ENCODE data around the gene ATG7. TPM values are rescaled to one million over a fixed set of nuclear protein-coding genes. Genes with fewer than 3 reads are reported as not detected.

Gene ATG7
- polyA plus RNA-seq, 3 donors = 8.4 to 17.9 (median 14.9) TPM

DNA sequence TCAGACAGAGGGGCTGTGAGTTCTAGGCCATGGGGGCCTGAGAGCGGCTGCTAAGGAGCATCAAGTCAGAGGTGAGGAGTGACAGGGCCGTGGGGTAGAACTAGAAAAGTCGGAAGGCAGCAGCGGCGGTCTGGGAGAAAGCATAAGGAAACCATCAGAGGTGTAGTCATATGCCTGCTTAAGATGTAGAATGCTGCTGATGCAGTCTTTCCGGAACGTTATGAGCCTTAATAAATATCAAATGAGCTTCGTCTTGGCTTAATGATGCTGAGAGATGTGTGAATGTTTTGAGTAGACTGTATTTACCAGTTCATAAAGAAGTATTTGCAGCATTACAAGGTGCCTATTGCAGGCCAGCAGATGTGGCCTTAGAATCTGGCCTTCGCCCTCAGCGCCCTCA is 15.2 kb downstream of the ATG7 start:
- 78 to 93% (median 87%) methylated on average over 9 to 10 of the region's 10 CpGs for WGBS, 3 donors
- no peak overlapping the region for H3K27ac ChIP-seq (ENCODE audit: low read depth, low read length)

GRCh38 chr3:11288021-11288491 is 15.9 kb downstream of the ATG7 start:
- H3K27ac ChIP-seq (ENCODE audit: low read depth, low read length) = no peak overlapping the region
- WGBS, 3 donors = 55 to 81% (median 59%) methylated on average over 2 of the region's 2 CpGs

GRCh38 chr3:11288786-11289637 is 16.8 kb downstream of the ATG7 start:
- no peak overlapping the region for H3K27ac ChIP-seq (ENCODE audit: low read depth, low read length)
- 14 to 72% (median 18%) methylated on average over 7 of the region's 7 CpGs for WGBS, 3 donors

- WGBS, 3 donors = 74 to 83% (median 74%) methylated on average over 3 of the region's 3 CpGs
- no peak overlapping the region for H3K27ac ChIP-seq (ENCODE audit: low read depth, low read length)
These were observed 17.7 kb downstream of the ATG7 start for GRCh38 chr3:11289864-11290263.

DNA sequence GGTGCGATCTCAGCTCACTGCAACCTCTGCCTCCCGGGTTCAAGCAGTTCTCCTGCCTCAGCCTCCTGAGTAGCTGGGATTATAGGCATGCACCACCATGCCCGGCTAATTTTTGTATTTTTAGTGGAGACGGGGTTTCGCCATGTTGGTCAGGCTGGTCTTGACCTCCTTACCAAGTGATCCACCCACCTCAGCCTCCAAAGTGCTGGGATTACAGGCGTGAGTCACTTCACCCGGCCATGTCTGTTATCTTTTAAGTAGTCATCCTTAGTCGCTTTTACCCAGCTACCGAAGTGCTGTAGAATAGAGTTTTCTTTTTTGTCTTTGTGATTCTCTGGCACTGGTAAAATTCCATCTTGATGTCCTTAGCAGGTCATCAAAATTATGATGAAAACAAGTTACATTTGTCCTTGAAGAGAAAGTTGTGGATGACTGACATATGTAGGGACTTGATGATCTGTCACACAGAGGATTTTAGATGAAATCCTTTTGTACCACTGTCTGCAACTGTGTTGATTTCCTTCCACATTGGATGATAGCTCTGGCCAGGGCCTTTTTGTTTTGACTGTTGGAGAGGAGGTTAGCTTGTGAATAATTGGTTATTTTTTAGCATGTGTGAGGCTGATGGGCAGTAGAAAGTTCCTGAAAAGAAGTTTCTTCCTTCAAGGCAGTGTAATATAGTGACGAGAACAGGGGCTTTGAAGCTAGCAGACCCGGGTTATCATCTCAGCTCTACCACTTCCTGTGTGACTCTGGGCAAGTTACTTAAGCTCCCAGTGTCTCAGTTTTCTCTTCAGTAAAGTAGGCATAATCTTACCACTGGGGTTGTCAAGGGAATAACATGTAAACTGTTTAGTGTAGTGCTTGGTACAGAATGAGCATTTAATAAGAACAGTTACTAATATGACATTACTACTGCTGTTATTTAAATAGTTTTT is 18.8 kb downstream of the ATG7 start:
- no peak overlapping the region for H3K27ac ChIP-seq (ENCODE audit: low read depth, low read length)
- 86 to 94% (median 87%) methylated on average over 11 of the region's 11 CpGs for WGBS, 3 donors

GRCh38 chr3:11291808-11292207 is 19.6 kb downstream of the ATG7 start:
- 81 to 89% (median 81%) methylated on average over 5 of the region's 5 CpGs for WGBS, 3 donors
- no peak overlapping the region for H3K27ac ChIP-seq (ENCODE audit: low read depth, low read length)

- no peak overlapping the region for H3K27ac ChIP-seq (ENCODE audit: low read depth, low read length)
- WGBS, 3 donors = 89 to 96% (median 95%) methylated on average over 4 of the region's 4 CpGs
These were observed 24.9 kb downstream of the ATG7 start for GRCh38 chr3:11297126-11297525.

- H3K27ac ChIP-seq (ENCODE audit: low read depth, low read length) = no peak overlapping the region
- WGBS, 3 donors = 92 to 93% (median 93%) methylated on average over 3 of the region's 3 CpGs
These were observed 28.8 kb downstream of the ATG7 start for GRCh38 chr3:11300970-11301369.

- no peak overlapping the region for H3K27ac ChIP-seq (ENCODE audit: low read depth, low read length)
These were observed 30.2 kb downstream of the ATG7 start for GRCh38 chr3:11302444-11302843.

DNA sequence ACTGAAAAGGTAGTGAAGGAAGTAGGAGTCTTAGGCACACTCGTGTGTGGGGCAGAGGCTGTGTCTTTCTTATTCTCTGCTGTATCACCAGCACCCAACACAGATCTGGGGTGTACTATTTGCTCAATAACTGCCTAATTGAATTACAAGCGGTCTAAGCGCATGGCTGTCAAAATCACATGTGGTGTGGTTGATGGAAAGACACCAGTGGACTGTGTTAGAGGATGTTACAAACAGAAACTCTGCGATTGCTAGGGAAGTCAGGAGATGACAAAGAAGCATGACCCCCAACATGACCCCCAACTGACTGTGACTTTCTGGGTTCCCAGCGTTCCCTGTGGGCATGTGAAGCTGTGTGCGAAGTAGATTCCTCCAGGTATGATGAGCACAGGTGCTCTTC is 32.0 kb downstream of the ATG7 start:
- H3K27ac ChIP-seq (ENCODE audit: low read depth, low read length) = no peak overlapping the region
- WGBS, 3 donors = 67 to 98% (median 71%) methylated on average over 6 of the region's 6 CpGs

GRCh38 chr3:11305509-11305908 is 33.3 kb downstream of the ATG7 start:
- H3K27ac ChIP-seq (ENCODE audit: low read depth, low read length) = no peak overlapping the region
- 77 to 94% (median 80%) methylated on average over 1 of the region's 1 CpG for WGBS, 3 donors

GRCh38 chr3:11306817-11307589 is 34.8 kb downstream of the ATG7 start:
- no peak overlapping the region for H3K27ac ChIP-seq (ENCODE audit: low read depth, low read length)
- 41 to 68% (median 50%) methylated on average over 5 of the region's 5 CpGs for WGBS, 3 donors

GRCh38 chr3:11307830-11308432 is 35.7 kb downstream of the ATG7 start:
- H3K27ac ChIP-seq (ENCODE audit: low read depth, low read length) = no peak overlapping the region

GRCh38 chr3:11310258-11310657 is 38.1 kb downstream of the ATG7 start:
- H3K27ac ChIP-seq (ENCODE audit: low read depth, low read length) = no peak overlapping the region
- 78 to 88% (median 82%) methylated on average over 4 to 5 of the region's 5 CpGs for WGBS, 3 donors

More at GRCh38 chr3:11307830-11308432, 35.7 kb downstream of the ATG7 start:
- 56 to 81% (median 73%) methylated on average over 6 of the region's 6 CpGs for WGBS, 3 donors

- WGBS, 3 donors = 93 to 95% (median 95%) methylated on average over 5 of the region's 5 CpGs
These were observed 40.0 kb downstream of the ATG7 start for GRCh38 chr3:11312166-11312565.

DNA sequence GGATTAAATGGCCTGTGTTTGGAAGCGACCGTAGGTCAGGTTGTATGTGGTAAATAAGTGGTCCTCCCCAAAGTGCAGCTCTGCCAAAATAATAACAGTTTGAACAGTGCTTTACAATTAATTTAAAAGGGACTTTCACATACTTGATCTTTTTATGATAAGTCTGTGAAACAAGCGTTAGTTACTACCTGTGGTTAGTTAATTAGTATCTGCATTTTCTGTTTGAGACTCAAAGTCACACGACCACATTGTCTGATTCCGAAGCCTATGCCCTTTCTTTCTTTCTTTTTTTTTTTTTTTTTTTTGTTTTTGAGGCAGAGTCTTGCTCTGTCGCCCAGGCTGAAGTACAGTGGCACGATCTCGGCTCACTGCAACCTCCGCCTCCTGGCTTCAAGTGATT is 45.1 kb downstream of the ATG7 start:
- no peak overlapping the region for H3K27ac ChIP-seq (ENCODE audit: low read depth, low read length)
- WGBS, 3 donors = 80 to 84% (median 82%) methylated on average over 8 to 9 of the region's 9 CpGs

More at GRCh38 chr3:11312166-11312565, 40.0 kb downstream of the ATG7 start:
- H3K27ac ChIP-seq (ENCODE audit: low read depth, low read length) = no peak overlapping the region

GRCh38 chr3:11322931-11323330 is 50.7 kb downstream of the ATG7 start:
- no peak overlapping the region for H3K27ac ChIP-seq (ENCODE audit: low read depth, low read length)

GRCh38 chr3:11323813-11324212 is 51.6 kb downstream of the ATG7 start:
- no peak overlapping the region for H3K27ac ChIP-seq (ENCODE audit: low read depth, low read length)
- 61 to 80% (median 62%) methylated on average over 3 of the region's 3 CpGs for WGBS, 3 donors

More at GRCh38 chr3:11322931-11323330, 50.7 kb downstream of the ATG7 start:
- 83 to 94% (median 90%) methylated on average over 2 of the region's 2 CpGs for WGBS, 3 donors

Measured in adipose tissue (tissue), 3 donors.